ENCODE results near the gene HLA-E.
"Not testable (repeated sequence)": the region's sequence is repeated elsewhere in the genome, so short reads cannot be mapped to it uniquely, and the experiment has no call there.

GRCh38 chr6:30521952-30522351 is 32.6 kb downstream of the HLA-E start:
- TF ChIP-seq SUZ12 (IDR thresholded peaks at IDR 0.05; ENCODE audit: extremely low read depth, insufficient read depth, insufficient read length); YY1 (IDR thresholded peaks at IDR 0.05; ENCODE audit: insufficient read depth, insufficient read length): not testable (repeated sequence)
